Activated naive CD4-positive, alpha-beta T cell treated with anti-CD3 and anti-CD28 coated beads, Interleukin-2, amount 50 U/mL, for 24 hours (primary cell): ENCODE data around the gene ARHGAP21.
"Not testable (repeated sequence)": the region's sequence is repeated elsewhere in the genome, so short reads cannot be mapped to it uniquely, and the experiment has no call there.

ENCODE experiments used
- H3K27ac Mint-ChIP-seq: one replicate; pipeline ENCODE4 v1.8.0; 2021; ENCODE audit warnings: mild to moderate bottlenecking, mixed read lengths
- H3K27me3 Mint-ChIP-seq: one replicate; pipeline ENCODE4 v1.8.0; 2021; ENCODE audit warnings: mixed read lengths
- H3K36me3 Mint-ChIP-seq: one replicate; pipeline ENCODE4 v1.8.0; 2021; ENCODE audit warnings: mixed read lengths
- H3K4me1 Mint-ChIP-seq: one replicate; pipeline ENCODE4 v1.8.0; 2021; ENCODE audit warnings: mixed read lengths
- H3K4me3 Mint-ChIP-seq: one replicate; pipeline ENCODE4 v1.8.0; 2021; ENCODE audit warnings: mild to moderate bottlenecking, mixed read lengths
- H3K9me3 Mint-ChIP-seq: one replicate; pipeline ENCODE4 v1.8.0; 2021; ENCODE audit warnings: mixed read lengths

ARHGAP21 gene

DNA sequence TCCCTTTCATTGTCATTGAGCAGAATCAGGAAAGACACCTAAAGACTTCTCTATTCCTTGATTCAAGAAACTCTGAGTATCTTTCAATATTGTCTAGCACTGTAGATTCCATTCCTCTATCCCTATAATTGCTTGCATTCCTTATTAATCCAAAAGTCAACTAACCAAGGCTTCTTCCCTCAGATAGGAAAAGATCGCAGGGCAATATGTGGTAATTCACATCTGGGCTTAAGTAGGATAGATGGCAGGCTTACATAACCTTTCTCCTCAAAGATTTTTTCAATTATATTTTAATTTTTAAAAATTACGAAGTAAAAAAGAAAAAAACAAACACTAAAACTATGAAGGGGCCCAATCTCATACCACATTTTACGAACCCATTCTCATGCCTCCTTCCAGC, 7.1 kb upstream of the ARHGAP21 start:
- Mint-ChIP-seq H3K4me3 (no peak overlapping the region), H3K27ac (no peak overlapping the region), H3K36me3 (no peaks in the 10 kb centered on the region), H3K4me1 (no peaks in the 10 kb centered on the region), H3K9me3 (no peaks in the 10 kb centered on the region), H3K27me3 (no peaks in the 10 kb centered on the region)

DNA sequence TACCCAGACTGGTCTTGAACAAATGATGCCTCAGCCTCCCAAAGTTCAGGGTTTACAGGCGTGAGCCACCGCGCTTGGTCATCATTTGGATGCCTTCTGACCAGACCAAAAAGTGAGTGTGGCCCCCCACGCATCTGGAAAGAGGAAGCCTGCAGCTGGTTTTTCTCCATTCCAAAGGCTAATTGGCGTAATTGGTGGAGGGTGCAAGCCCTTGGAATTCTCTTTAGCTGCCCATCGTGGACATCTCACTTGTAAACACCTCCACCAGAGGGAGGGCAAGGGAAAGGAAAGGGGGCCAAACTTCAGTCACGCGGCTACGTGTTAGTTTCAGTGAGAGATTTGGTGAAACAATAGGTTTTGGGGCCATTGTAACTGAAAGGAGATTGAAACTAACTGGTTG, 4.1 kb upstream of the ARHGAP21 start:
- peaks cover 3% of the 10 kb centered on the region for H3K4me1 Mint-ChIP-seq
- no peaks in the 10 kb centered on the region for H3K27me3 Mint-ChIP-seq
- H3K9me3 Mint-ChIP-seq = no peaks in the 10 kb centered on the region
- H3K4me3 Mint-ChIP-seq = no peak overlapping the region
- H3K27ac Mint-ChIP-seq = no peak overlapping the region
- H3K36me3 Mint-ChIP-seq = no peaks in the 10 kb centered on the region

DNA sequence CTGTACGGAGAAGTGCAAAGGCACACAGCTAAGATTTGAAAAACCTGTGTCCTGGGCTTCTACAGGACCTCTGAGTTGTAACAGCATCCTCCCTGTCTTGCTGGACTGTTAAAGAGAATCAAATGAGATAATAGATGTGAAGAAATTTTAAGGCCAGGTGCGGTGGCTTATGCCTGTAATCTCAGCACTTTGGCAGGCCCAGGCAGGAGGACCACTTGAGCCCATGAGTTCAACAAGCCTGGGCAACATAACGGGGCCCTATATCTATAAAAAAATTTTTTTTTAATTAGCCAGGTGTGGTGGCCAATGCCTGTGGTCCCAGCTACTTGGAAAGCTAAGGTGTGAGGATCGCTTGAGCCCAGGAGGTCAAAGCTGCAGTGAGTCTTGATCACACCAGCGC, 2.9 kb upstream of the ARHGAP21 start:
- Mint-ChIP-seq H3K4me3 (no peak overlapping the region), H3K4me1 (peaks cover 11% of the 10 kb centered on the region), H3K27ac (no peak overlapping the region), H3K27me3 (no peaks in the 10 kb centered on the region), H3K9me3 (no peaks in the 10 kb centered on the region), H3K36me3 (no peaks in the 10 kb centered on the region)

DNA sequence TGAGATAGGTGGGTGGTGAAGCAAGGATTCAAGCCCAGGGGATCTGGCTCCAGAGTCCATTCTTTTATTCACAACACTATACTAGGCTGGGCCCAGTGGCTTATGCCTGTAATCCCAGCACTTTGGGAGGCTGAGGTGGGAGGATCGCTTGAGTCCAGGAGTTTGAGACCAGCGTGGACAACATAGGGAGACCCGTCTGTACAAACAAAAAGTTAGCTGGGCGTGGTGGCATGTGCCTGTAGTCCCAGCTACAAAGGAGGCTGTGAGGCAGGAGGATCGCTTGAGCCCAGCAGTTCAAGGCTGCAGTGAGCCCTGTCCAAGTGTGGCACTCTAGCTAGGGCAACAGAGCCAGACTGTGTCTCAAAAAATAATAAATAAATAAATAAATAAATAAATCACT, 2.3 kb upstream of the ARHGAP21 start:
- H3K9me3 Mint-ChIP-seq, H3K36me3 Mint-ChIP-seq, H3K4me3 Mint-ChIP-seq, H3K27me3 Mint-ChIP-seq, H3K27ac Mint-ChIP-seq: not testable (repeated sequence)
- H3K4me1 Mint-ChIP-seq = peaks cover 14% of the 10 kb centered on the region

DNA sequence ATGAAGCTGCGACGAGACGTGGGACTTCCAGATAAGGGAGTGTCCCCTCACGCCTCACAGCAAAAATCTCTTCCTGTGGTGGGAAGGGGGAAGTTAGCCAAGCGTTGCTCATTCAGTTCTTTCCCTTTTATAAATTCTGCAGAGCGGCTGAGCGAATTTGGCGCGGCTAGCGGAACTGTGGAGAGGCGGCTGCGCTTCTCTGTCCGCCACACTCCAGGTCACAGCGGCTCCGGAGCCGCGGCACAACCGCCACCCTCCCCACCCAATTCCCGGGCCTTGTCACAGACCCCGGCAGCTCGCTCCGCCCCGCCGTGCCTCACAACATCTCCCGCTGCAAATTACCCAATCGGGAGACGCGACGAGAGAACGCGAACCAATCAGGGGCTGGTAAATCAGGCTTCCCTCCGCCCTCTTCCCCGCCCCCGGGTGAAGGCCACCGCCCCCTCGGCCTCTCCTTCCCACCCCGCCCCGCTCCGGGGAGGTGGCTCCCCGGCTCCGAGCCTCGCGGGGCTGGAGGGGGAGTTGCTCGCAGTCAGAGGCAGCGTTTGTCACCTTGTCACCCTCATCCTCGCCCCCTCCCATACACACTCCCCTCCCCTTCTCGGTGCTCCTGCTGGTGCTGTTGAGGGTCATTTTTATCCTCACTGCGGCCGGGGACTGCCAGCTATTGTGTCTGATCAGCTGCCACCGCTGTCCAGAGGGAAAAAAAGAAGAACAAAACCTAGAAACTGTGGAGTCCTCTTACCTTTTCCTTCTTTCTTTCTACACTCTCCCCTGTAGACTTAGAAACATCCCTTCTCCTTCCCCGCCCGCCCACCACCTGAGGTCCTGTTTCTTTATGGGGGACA, 918 bp upstream of the ARHGAP21 start:
- peak overlapping the region; percentile 90 for H3K4me3 Mint-ChIP-seq
- no peaks in the 10 kb centered on the region for H3K36me3 Mint-ChIP-seq
- no peaks in the 10 kb centered on the region for H3K9me3 Mint-ChIP-seq
- no peaks in the 10 kb centered on the region for H3K27me3 Mint-ChIP-seq
- peak overlapping the region; percentile 74 for H3K27ac Mint-ChIP-seq
- H3K4me1 Mint-ChIP-seq = peaks cover 24% of the 10 kb centered on the region

DNA sequence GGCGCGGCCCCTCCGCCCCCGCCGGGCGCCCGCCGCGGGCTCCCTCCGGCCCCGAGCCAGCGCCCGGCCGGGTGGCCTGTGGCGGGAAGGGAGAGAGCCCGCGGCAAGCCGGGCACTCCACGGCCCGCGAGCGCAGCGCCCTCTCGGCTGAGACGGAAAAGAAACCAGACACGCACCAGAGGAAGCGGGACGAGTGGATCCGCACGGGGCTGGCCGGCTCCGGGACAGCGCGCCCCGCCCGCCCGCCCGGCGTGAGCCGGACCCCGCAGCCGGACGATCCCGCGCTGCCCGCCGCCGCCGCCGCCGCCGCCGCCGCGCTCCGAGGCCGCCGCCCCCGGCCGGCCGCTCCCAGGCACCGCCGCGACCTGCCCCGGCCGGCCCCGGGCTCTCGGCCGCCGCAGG, 300 bp downstream of the ARHGAP21 start:
- peak overlapping the region; percentile 23 for H3K4me3 Mint-ChIP-seq
- no peaks in the 10 kb centered on the region for H3K27me3 Mint-ChIP-seq
- H3K27ac Mint-ChIP-seq = no peak overlapping the region
- H3K36me3 Mint-ChIP-seq = no peaks in the 10 kb centered on the region
- no peaks in the 10 kb centered on the region for H3K9me3 Mint-ChIP-seq
- H3K4me1 Mint-ChIP-seq = peaks cover 26% of the 10 kb centered on the region

DNA sequence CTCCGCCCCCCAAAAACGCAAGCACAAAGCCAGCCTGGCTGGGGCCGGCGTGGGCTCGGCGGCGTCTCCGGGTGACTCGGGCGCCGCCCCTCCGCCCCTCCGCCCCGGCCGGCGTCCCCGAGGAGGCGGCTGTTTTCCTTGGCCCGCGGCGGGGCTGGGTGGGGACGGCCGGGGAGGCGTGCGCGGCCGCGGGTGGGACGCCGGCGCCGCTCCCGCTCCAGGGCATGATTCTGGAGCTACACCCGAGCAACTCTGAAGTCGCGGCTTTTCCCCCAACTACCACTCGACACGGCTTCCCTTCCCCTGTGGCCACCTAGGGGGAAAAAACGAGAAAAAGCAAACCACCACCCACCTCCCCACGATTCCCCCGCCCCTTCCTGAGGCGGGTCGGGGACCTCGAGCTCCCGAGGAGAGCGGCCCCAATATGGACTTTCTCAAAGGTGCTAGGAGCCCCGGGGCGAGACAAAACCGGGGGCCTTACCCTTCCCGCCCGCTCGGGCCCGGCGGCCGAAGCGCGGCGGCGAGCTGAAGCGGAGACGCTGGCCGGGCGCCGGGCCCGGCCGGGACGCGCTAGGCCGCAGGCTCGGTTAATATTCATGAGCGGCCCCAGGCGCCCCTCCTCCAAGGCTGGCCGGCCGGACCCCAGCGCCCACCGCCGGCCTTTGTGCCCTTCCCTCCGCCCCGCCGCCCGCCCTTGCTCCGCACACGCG, 856 bp downstream of the ARHGAP21 start:
- Mint-ChIP-seq H3K9me3 (no peaks in the 10 kb centered on the region), H3K36me3 (no peaks in the 10 kb centered on the region), H3K4me1 (peaks cover 26% of the 10 kb centered on the region), H3K27ac (peak overlapping the region; percentile 41), H3K27me3 (no peaks in the 10 kb centered on the region), H3K4me3 (peak overlapping the region; percentile 89)

DNA sequence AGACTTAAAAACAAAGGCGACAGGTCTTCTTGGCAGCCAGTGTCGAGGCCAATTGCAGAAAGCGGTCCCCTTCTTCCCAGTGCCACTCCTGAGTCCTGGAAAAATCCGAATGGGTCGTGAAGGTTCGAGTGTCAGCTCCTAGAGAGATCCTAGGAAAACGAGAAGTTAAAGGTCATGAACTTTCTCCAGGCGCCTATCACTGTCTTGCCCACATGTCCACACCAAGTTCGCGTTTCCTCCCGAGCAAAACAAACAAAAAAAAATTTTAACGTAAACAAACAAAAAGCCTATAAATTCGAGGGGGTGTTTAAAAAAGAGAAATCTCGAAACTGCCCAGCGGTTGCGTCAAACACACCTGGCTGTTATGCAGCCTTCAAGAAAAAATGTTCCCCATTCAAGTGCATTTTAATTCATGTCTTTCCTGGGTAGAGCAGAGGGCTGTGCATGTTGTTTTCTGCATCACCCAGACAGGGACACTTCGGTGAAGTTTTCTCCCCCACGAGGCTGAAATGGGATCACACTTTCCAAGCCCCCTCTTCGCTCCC, 1.5 kb downstream of the ARHGAP21 start:
- H3K36me3 Mint-ChIP-seq = no peaks in the 10 kb centered on the region
- H3K27me3 Mint-ChIP-seq = no peaks in the 10 kb centered on the region
- peaks cover 26% of the 10 kb centered on the region for H3K4me1 Mint-ChIP-seq
- H3K27ac Mint-ChIP-seq = peak overlapping the region; percentile 41
- H3K4me3 Mint-ChIP-seq = peak overlapping the region; percentile 86
- H3K9me3 Mint-ChIP-seq = no peaks in the 10 kb centered on the region

DNA sequence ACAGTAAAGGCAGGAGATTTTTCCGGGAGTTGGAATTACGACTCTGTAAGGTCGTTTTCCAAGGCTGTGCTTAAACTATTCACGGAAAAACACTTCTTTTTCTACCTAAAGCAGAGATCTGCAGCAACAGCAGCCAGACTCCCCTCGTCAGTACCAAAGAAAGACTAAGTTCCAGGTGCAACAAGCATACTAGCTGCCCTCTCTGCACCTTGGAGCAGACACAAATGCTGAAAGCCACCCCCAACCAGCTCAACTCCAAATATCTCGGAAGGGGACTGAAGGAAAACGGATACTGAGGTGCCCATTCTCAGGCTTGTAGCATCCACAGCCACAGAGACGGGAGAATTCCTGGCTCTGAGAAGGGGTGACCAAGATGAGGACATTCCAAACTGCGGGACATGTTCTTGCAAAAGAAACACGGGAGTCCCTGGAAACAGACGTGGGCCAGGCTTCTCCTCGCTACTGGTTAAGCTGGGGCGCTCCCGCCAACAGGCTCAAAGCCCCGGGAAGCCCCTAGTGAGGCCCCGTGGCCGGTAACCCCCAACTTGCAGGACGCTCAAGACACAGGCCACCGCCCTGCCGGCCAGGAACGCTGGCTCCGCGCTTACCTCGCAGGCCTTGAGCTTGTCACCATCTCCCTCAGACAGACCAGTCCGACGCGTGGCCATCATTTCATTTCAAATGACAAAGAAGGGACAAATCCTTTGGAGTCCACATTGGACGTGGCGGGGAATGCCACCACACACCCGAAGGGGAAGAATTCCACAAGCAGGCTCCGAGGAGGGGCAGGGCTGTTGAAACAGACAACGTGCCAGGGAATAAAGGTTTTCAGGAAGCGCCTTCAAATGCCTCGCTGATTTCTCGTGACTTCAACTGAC, 2.2 kb downstream of the ARHGAP21 start:
- Mint-ChIP-seq H3K27ac (no peak overlapping the region), H3K4me1 (peaks cover 26% of the 10 kb centered on the region), H3K27me3 (no peaks in the 10 kb centered on the region), H3K36me3 (no peaks in the 10 kb centered on the region), H3K4me3 (peak overlapping the region; percentile 86), H3K9me3 (no peaks in the 10 kb centered on the region)

DNA sequence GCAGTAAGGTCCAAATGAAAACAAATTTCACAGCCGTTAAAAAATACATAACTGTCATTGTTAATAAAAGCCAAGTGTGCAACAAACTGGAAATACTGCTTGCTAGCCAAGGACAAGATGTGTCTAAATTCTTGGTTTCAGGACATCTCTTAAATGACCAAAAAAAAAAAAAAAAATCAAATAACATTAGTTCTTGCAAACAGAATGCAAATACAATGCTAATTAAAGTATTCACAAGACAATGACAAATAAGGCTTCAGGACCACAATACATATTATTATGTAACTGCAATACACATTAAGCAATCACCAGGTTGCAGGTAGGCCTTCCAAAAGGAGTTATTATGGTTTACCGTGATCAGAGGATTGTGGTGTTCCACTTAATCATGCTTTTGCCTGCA, 3.6 kb downstream of the ARHGAP21 start:
- Mint-ChIP-seq H3K4me1 (peaks cover 22% of the 10 kb centered on the region), H3K9me3 (no peaks in the 10 kb centered on the region), H3K4me3 (no peak overlapping the region), H3K27me3 (no peaks in the 10 kb centered on the region), H3K27ac (no peak overlapping the region), H3K36me3 (no peaks in the 10 kb centered on the region)

DNA sequence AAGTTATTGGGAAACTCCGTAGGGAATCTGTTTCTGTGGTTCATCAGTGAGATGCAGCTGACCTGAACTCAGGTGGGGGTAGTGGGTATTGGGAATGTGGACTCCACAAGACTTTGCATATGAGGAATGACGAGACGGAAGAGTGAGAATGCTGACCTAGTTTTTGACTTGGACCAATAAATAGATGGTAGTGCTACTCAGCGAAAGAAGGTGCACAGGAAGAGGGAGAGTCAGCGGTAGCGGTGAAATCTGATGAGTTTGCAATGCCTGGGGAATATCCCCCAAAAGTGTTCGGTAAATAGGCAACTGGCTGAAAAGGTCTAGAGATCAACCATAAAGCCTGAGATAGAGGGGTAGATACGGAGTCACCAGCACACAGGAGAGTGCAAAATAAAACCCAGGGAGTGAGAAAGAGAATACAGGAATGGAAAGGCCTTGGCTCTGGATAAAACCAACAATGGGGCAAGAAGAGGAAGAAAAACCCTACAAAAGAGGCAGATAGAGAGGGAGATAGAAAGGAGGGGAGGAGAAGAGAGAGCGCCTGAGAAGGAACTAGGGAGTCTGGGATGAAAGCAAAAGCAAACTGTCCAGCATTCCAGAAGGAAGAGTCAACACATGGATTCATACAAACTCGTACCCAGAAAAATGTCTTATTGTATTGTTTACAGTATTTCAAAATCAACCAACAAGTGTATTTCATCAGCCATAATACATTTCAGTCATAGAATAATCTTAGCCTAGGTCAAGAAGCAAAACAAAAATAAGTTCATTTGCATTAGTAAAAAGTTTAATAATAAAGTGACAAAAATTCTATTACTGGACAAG, 5.4 kb downstream of the ARHGAP21 start:
- H3K36me3 Mint-ChIP-seq = no peaks in the 10 kb centered on the region

DNA sequence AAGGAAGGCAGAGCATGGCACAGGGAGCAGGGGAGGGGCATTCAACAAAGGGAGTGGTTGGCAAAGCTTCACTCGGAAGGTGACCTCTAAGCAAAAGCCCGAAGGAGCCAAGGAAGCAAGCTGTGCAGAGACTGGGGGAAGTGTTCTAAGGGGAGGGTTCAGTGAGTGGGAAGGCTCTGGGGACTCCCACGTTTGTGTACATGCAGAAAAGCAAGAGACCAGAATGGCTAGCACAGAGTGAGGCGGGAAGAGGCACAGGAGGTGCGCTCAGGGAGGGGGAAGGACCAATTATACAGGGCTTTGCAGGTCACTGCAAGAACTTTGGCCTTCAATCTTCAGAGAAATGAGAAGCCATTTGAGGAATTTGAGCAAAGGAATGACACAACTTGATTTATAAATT, 7.4 kb downstream of the ARHGAP21 start:
- Mint-ChIP-seq H3K9me3 (no peaks in the 10 kb centered on the region), H3K36me3 (no peaks in the 10 kb centered on the region), H3K4me1 (peaks cover 14% of the 10 kb centered on the region), H3K4me3 (no peak overlapping the region), H3K27me3 (no peaks in the 10 kb centered on the region), H3K27ac (no peak overlapping the region)

More for the DNA sequence above, 5.4 kb downstream of the ARHGAP21 start:
- no peak overlapping the region for H3K4me3 Mint-ChIP-seq
- no peak overlapping the region for H3K27ac Mint-ChIP-seq
- H3K27me3 Mint-ChIP-seq = no peaks in the 10 kb centered on the region
- no peaks in the 10 kb centered on the region for H3K9me3 Mint-ChIP-seq
- H3K4me1 Mint-ChIP-seq = peaks cover 22% of the 10 kb centered on the region

DNA sequence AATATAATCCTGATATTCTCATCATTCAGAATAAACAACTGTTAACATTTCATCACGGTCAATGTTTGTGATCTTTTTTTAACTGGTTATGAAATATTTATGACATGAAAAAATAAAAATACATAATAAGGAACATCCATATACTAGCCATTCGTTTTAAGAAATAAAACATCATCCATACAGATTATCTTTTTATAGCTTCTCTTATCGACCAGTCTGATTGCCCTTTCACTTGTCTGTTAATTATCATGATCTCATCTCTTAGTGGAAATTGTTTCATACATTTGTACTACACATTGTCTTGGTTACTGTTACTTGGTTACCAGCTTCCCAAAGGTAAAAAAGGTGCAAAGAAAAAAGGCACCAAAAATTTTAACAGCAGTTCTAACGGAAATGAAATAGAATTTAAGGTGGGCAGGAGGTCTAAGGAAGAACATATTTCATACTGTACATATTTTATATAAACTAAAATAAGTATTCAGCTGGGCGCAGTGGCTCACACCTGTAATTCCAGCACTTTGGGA, 8.4 kb downstream of the ARHGAP21 start:
- Mint-ChIP-seq H3K9me3 (no peaks in the 10 kb centered on the region), H3K4me1 (peaks cover 5% of the 10 kb centered on the region), H3K36me3 (no peaks in the 10 kb centered on the region), H3K4me3 (no peak overlapping the region), H3K27me3 (no peaks in the 10 kb centered on the region), H3K27ac (no peak overlapping the region)

DNA sequence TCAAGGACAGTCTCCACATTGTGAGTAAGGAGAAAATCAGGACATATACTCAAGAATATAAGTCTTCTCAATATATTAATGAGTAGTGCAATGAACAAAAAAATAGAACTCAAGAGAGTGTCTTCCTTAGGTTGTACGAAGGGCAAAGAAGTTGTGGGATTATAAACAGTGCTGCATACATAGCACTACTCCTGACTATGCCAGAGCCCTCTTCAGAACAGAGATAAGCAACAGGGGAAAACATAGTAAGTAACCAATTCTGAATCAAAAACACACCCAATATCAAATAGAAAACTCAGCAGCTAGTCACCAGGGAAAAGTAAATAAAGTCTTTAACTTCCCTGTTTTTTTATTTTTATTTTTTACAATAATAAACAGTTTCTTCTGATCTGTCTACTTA, 10.6 kb downstream of the ARHGAP21 start:
- H3K27me3 Mint-ChIP-seq = no peaks in the 10 kb centered on the region
- no peak overlapping the region for H3K4me3 Mint-ChIP-seq
- H3K36me3 Mint-ChIP-seq = no peaks in the 10 kb centered on the region
- no peaks in the 10 kb centered on the region for H3K4me1 Mint-ChIP-seq
- H3K9me3 Mint-ChIP-seq = no peaks in the 10 kb centered on the region
- H3K27ac Mint-ChIP-seq = no peak overlapping the region
